SK-N-SH (cell line): ENCODE data around the gene ZNF148. TPM values are rescaled to one million over a fixed set of nuclear protein-coding genes. Genes with fewer than 3 reads are reported as not detected.

Source experiments
- CTCF ChIA-PET: fragments of 300-600, 350-600 bp; formaldehyde crosslinking; extraction: SDS; loops from one replicate; lab custom pipeline; 2021; lab: Yijun Ruan, JAX
- POLR2A ChIA-PET: fragments of 350-600 bp; sonication (Branson Sonifier 250); formaldehyde crosslinking; extraction: SDS; loops from one replicate; lab custom pipeline; 2020; ENCODE audit warnings: antibody characterized with exemption, inconsistent platforms; lab: Yijun Ruan, JAX
- DNase-seq: peaks from one replicate; pipeline ENCODE4 v3.0.0; 2012
- H2AFZ ChIP-seq: fragments of 200-600 bp; sonication (generic); 2 replicates; pipeline ENCODE4 v1.8.1; 2016; ENCODE audit warnings: antibody characterized with exemption, mild to moderate bottlenecking, low read depth
- H3F3A ChIP-seq: fragments of 200-600 bp; sonication (generic); replicated peaks from 2 replicates; pipeline ENCODE3; 2016; ENCODE audit warnings: antibody characterized with exemption, mild to moderate bottlenecking; ENCODE audit not compliant: insufficient read depth
- H3K27ac ChIP-seq, 2 experiments: fragments of 200-500 bp in 1 of 2; fragments of 200-600 bp in 1 of 2; sonication (Bioruptor generic) in 1 of 2; sonication (generic), shearing (Covaris generic) in 1 of 2; 2 replicates each; pipeline versions ENCODE4 v1.5.1 to v1.6.1; 2014 to 2016; ENCODE audit warnings: low read depth in 2 of 2, inconsistent platforms in 1 of 2, low read length in 1 of 2, mild to moderate bottlenecking in 1 of 2, mixed read lengths in 1 of 2
- H3K27me3 ChIP-seq: fragments of 200-600 bp; sonication (generic), shearing (Covaris generic); 2 replicates; pipeline ENCODE4 v1.6.1; 2016; ENCODE audit warnings: mixed run types; ENCODE audit not compliant: insufficient read depth
- H3K36me3 ChIP-seq, 2 experiments: fragments of 200-500 bp in 1 of 2; fragments of 200-600 bp in 1 of 2; sonication (Bioruptor generic) in 1 of 2; sonication (generic) in 1 of 2; replicated peaks in 1 of 2; 2 replicates each; pipeline versions ENCODE3 to v1.5.1; 2014 to 2016; ENCODE audit warnings: low read length in 1 of 2, mild to moderate bottlenecking in 1 of 2; ENCODE audit not compliant: insufficient read depth in 2 of 2, control insufficient read depth in 1 of 2
- H3K4me1 ChIP-seq, 2 experiments: fragments of 200-500 bp in 1 of 2; fragments of 200-600 bp in 1 of 2; sonication (Bioruptor generic) in 1 of 2; sonication (generic), shearing (Covaris generic) in 1 of 2; 2 replicates each; pipeline versions ENCODE4 v1.5.1 to v1.6.1; 2014 to 2016; ENCODE audit warnings: low read depth in 1 of 2, low read length in 1 of 2, mixed run types in 1 of 2; ENCODE audit not compliant: insufficient read depth in 2 of 2, control insufficient read depth in 1 of 2
- H3K4me2 ChIP-seq: fragments of 200-600 bp; sonication (generic), shearing (Covaris generic); 2 replicates; pipeline ENCODE4 v1.6.1; 2017; ENCODE audit warnings: mixed run types
- H3K4me3 ChIP-seq, 2 experiments: fragments of 200-500 bp in 1 of 2; fragments of 200-600 bp in 1 of 2; sonication (Bioruptor generic) in 1 of 2; sonication (generic), shearing (Covaris generic) in 1 of 2; 2 replicates each; pipeline versions ENCODE4 v1.5.1 to v1.8.1; 2014 to 2016; ENCODE audit warnings: low read depth in 2 of 2, inconsistent platforms in 1 of 2, low read length in 1 of 2, mild to moderate bottlenecking in 1 of 2, mixed read lengths in 1 of 2, moderate library complexity in 1 of 2
- H3K79me2 ChIP-seq: fragments of 200-600 bp; sonication (generic); 2 replicates; pipeline ENCODE4 v1.8.1; 2017; ENCODE audit warnings: mild to moderate bottlenecking; ENCODE audit not compliant: insufficient read depth
- H3K9ac ChIP-seq: fragments of 200-600 bp; sonication (generic); 2 replicates; pipeline ENCODE4 v1.6.1; 2017; ENCODE audit warnings: mixed run types
- H3K9me2 ChIP-seq: fragments of 200-600 bp; sonication (generic); 2 replicates; pipeline ENCODE4 v1.6.1; 2017; ENCODE audit warnings: mixed run types
- H3K9me3 ChIP-seq: fragments of 200-600 bp; sonication (generic); 2 replicates; pipeline ENCODE4 v1.6.1; 2017; ENCODE audit warnings: mixed run types, mild to moderate bottlenecking, moderate library complexity
- H4K20me1 ChIP-seq: fragments of 200-600 bp; sonication (generic); 2 replicates; pipeline ENCODE4 v1.6.1; 2017; ENCODE audit warnings: mild to moderate bottlenecking, mixed run types; ENCODE audit not compliant: insufficient read depth
- ELF1 ChIP-seq: IDR thresholded peaks from 2 replicates; pipeline ENCODE4 v1.4.0; 2012
- EZH2phosphoT487 ChIP-seq: fragments of 200-600 bp; sonication (generic); IDR thresholded peaks from 2 replicates; pipeline ENCODE4 v1.6.1; 2017; ENCODE audit warnings: low read depth, mixed run types, mild to moderate bottlenecking, antibody characterized with exemption, moderate library complexity, borderline replicate concordance
- FOXJ3 ChIP-seq: sonication (generic); formaldehyde crosslinking; IDR thresholded peaks from 2 replicates; pipeline ENCODE4 v1.5.1; 2020; ENCODE audit warnings: mild to moderate bottlenecking, missing genetic modification reagents
- GABPA ChIP-seq: IDR thresholded peaks from 2 replicates; pipeline ENCODE4 v1.4.0; 2012; ENCODE audit warnings: low read depth, mild to moderate bottlenecking
- JUND ChIP-seq: IDR thresholded peaks from 2 replicates; pipeline ENCODE4 v1.4.0; 2012
- MEF2A ChIP-seq: IDR thresholded peaks from 2 replicates; pipeline ENCODE4 v1.4.0; 2012; ENCODE audit warnings: low read depth, borderline replicate concordance
- MXI1 ChIP-seq: IDR thresholded peaks from 2 replicates; pipeline ENCODE4 v1.6.1; 2012; ENCODE audit warnings: mild to moderate bottlenecking, low read depth, low read length, improper control_type of control experiment
- NRF1 ChIP-seq: IDR thresholded peaks from 2 replicates; pipeline ENCODE4 v1.6.1; 2012; ENCODE audit warnings: low read depth, mild to moderate bottlenecking, low read length
- POLR2AphosphoS5 ChIP-seq: IDR thresholded peaks from 2 replicates; pipeline ENCODE4 v1.6.1; 2012; ENCODE audit warnings: low read depth, low read length
- RFX5 ChIP-seq: IDR thresholded peaks from 2 replicates; pipeline ENCODE4 v1.6.1; 2012; ENCODE audit warnings: mild to moderate bottlenecking, improper control_type of control experiment, low read length
- TEAD4 ChIP-seq: IDR thresholded peaks from 2 replicates; pipeline ENCODE4 v1.4.0; 2012; ENCODE audit warnings: mild to moderate bottlenecking, borderline replicate concordance; ENCODE audit not compliant: insufficient read depth
- WGBS: methylation state at CpG from one replicate; pipeline ENCODE4 v1.1.6; 2017; ENCODE audit warnings: low lambda C conversion rate; 5-methylcytosine and 5-hydroxymethylcytosine counted together
- polyA plus RNA-seq, 3 experiments: library from polyadenylated mRNA; depleted of rRNA; stranded (reverse); fragments of >200 nt; gene quantifications; 2 replicates each; pipeline ENCODE4 v1.2.3, GENCODE V29; 2012
- TF ChIP-seq, protein P1 (sequence below): IDR thresholded peaks from 2 replicates; pipeline ENCODE4 v1.4.0; 2012; ENCODE audit warnings: low read depth
- TF ChIP-seq, protein P2 (sequence below): IDR thresholded peaks from 2 replicates; pipeline ENCODE4 v1.4.0; 2012; ENCODE audit warnings: low read depth, borderline replicate concordance
- TF ChIP-seq, protein P3 (sequence below): IDR thresholded peaks from 2 replicates; pipeline ENCODE4 v1.4.0; 2012; ENCODE audit warnings: low read depth, borderline replicate concordance

Gene ZNF148
- polyA plus RNA-seq, 1 of the 3 experiments (the other 2 are of a cell fraction): 5.1 TPM

DNA sequence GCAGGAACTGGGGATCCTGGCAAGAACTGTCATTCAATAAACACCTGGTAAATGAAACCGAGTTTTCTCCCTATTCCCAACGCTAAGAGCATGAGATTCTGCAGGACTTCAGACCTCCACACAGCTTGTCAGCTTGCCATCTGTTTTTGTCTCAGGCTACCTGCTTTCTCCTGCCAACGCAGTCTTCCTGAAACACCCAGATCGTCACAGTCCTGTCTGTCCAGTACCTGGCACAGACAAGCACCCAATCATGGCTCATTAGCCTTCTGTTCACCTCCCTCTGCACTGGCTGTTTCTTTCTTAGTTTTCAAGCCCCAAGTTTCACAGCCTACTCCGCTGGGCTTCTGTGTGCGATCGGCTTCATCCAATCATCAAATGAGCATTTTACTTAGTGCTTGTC is 167.6 kb downstream of the ZNF148 start:
- TF ChIP-seq ELF1 (no peak), RFX5 (no peak), FOXJ3 (CRISPR knock-in tag) (no peak), MXI1 (no peak), JUND (no peak), NRF1 (no peak), TEAD4 (no peak), MEF2A (no peak), GABPA (no peak), POLR2AphosphoS5 (no peak)
- TF ChIP-seq, protein P1, sequence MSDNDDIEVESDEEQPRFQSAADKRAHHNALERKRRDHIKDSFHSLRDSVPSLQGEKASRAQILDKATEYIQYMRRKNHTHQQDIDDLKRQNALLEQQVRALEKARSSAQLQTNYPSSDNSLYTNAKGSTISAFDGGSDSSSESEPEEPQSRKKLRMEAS: no peak
- TF ChIP-seq, protein P2, sequence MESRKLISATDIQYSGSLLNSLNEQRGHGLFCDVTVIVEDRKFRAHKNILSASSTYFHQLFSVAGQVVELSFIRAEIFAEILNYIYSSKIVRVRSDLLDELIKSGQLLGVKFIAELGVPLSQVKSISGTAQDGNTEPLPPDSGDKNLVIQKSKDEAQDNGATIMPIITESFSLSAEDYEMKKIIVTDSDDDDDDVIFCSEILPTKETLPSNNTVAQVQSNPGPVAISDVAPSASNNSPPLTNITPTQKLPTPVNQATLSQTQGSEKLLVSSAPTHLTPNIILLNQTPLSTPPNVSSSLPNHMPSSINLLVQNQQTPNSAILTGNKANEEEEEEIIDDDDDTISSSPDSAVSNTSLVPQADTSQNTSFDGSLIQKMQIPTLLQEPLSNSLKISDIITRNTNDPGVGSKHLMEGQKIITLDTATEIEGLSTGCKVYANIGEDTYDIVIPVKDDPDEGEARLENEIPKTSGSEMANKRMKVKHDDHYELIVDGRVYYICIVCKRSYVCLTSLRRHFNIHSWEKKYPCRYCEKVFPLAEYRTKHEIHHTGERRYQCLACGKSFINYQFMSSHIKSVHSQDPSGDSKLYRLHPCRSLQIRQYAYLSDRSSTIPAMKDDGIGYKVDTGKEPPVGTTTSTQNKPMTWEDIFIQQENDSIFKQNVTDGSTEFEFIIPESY: no peak
- TF ChIP-seq, protein P3, sequence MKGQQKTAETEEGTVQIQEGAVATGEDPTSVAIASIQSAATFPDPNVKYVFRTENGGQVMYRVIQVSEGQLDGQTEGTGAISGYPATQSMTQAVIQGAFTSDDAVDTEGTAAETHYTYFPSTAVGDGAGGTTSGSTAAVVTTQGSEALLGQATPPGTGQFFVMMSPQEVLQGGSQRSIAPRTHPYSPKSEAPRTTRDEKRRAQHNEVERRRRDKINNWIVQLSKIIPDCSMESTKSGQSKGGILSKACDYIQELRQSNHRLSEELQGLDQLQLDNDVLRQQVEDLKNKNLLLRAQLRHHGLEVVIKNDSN: no peak
- H3K36me3 ChIP-seq: no peaks in the 10 kb centered on the region
- ChIA-PET POLR2A (no interaction called here), CTCF (no interaction called here)
- 84% methylated on average over 7 of the region's 7 CpGs for WGBS
- no peaks in the 10 kb centered on the region for H3K27me3 ChIP-seq
- no peaks in the 10 kb centered on the region for H3K9me3 ChIP-seq
- no peaks in the 10 kb centered on the region for H4K20me1 ChIP-seq
- H3K79me2 ChIP-seq: no peaks in the 10 kb centered on the region
- no peak overlapping the region for H3K27ac ChIP-seq
- H3K4me2 ChIP-seq: no peak overlapping the region
- H3K4me3 ChIP-seq: no peak overlapping the region
- DNase-seq: no peak
- no peak overlapping the region for H2AFZ ChIP-seq
- H3K9ac ChIP-seq: no peak overlapping the region
- H3K4me1 ChIP-seq: no peaks in the 10 kb centered on the region
- H3K9me2 ChIP-seq: no peaks in the 10 kb centered on the region
- H3F3A ChIP-seq: no peaks in the 10 kb centered on the region

DNA sequence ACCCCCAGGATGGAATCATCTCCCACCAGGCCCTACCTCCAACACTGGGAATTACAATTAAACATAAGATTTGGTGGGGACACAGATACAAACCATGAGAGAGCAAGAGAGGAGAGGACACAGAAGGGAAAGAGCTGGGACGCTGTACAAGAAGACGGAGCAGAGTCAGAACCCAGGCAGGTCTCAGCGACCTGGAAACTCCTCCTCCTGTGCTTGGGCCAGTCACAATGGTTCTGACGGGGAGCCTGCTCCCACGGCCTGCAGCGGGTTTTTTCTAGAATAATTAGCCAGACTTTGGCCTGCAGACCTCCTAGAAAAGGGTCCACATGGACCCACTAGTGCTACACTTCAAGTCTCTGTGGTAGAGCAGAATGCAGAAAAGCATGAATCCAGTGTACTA is 168.2 kb downstream of the ZNF148 start:
- Histone ChIP-seq H3K4me1 (no peaks in the 10 kb centered on the region), H3K27ac (no peak overlapping the region), H3K79me2 (no peaks in the 10 kb centered on the region), H4K20me1 (no peaks in the 10 kb centered on the region), H3K9ac (no peak overlapping the region), H3F3A (no peaks in the 10 kb centered on the region), H3K36me3 (no peaks in the 10 kb centered on the region), H3K27me3 (no peaks in the 10 kb centered on the region), H2AFZ (no peak overlapping the region), H3K4me3 (no peak overlapping the region), H3K9me3 (no peaks in the 10 kb centered on the region), H3K9me2 (no peaks in the 10 kb centered on the region), H3K4me2 (no peak overlapping the region)
- TF ChIP-seq EZH2phosphoT487: no peak
- ChIA-PET POLR2A (no interaction called here), CTCF (no interaction called here)
- 90% methylated on average over 6 of the region's 6 CpGs for WGBS
- DNase-seq: no peak
